ENCODE data around the gene MINDY2.
"Not testable (repeated sequence)": the region's sequence is repeated elsewhere in the genome, so short reads cannot be mapped to it uniquely, and the experiment has no call there.

MINDY2 gene

GRCh38 chr15:58788056-58788710, 17.1 kb downstream of the MINDY2 start:
- no peaks in the 10 kb centered on the region for H3K4me1 ChIP-seq
- no peak for TF ChIP-seq CTCF (IDR thresholded peaks at IDR 0.05; ENCODE audit: low read depth, low read length)
- no peaks in the 10 kb centered on the region; the same call in 1 of the 2 replicates for H3K36me3 ChIP-seq
- no peak for DNase-seq
- no peak overlapping the region for H3K4me3 ChIP-seq (ENCODE audit: low read depth, low read length)
- no peaks in the 10 kb centered on the region for H3K9me3 ChIP-seq
- H3K27me3 ChIP-seq: no peaks in the 10 kb centered on the region

GRCh38 chr15:58793862-58794261, 22.8 kb downstream of the MINDY2 start:
- no peaks in the 10 kb centered on the region for H3K27me3 ChIP-seq
- no peak overlapping the region for H3K4me3 ChIP-seq (ENCODE audit: low read depth, low read length)
- H3K36me3 ChIP-seq: no peaks in the 10 kb centered on the region; the same call in 1 of the 2 replicates
- H3K4me1 ChIP-seq: no peaks in the 10 kb centered on the region; the same call in 1 of the 2 replicates
- no peaks in the 10 kb centered on the region for H3K9me3 ChIP-seq
- DNase-seq: no peak
- TF ChIP-seq CTCF (IDR thresholded peaks at IDR 0.05; ENCODE audit: low read depth, low read length): no peak

DNA sequence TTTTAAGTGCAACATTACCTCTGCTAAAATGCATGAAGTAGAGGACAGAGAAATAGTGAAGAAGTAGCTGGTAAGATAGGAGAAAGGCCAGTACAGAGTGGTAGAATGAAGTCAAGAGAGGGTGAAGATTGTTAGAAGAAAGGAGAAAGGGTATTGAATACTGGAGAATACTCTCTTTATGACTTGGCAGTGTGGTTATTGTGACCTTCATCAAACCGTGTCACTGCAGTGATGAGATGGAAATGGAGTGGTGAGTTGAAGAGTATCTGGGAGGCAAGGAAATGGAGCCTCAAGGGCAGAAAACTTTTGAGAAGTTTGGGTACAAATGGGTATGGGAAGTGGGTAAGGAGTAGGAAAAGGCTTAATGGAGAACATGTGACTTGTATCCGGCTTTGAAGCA, 24.7 kb downstream of the MINDY2 start:
- no peak for DNase-seq
- Histone ChIP-seq H3K4me1 (no peaks in the 10 kb centered on the region; the same call in 1 of the 2 replicates), H3K27me3 (no peaks in the 10 kb centered on the region), H3K4me3 (ENCODE audit: low read depth, low read length) (no peak overlapping the region), H3K36me3 (no peaks in the 10 kb centered on the region), H3K9me3 (no peaks in the 10 kb centered on the region)
- no peak for TF ChIP-seq CTCF (IDR thresholded peaks at IDR 0.05; ENCODE audit: low read depth, low read length)

GRCh38 chr15:58797505-58797904, 26.4 kb downstream of the MINDY2 start:
- no peaks in the 10 kb centered on the region for H3K9me3 ChIP-seq
- H3K36me3 ChIP-seq: no peaks in the 10 kb centered on the region
- H3K27me3 ChIP-seq: no peaks in the 10 kb centered on the region
- TF ChIP-seq CTCF (IDR thresholded peaks at IDR 0.05; ENCODE audit: low read depth, low read length): no peak
- no peak overlapping the region for H3K4me3 ChIP-seq (ENCODE audit: low read depth, low read length)
- H3K4me1 ChIP-seq: no peaks in the 10 kb centered on the region; the same call in 1 of the 2 replicates
- no peak for DNase-seq

DNA sequence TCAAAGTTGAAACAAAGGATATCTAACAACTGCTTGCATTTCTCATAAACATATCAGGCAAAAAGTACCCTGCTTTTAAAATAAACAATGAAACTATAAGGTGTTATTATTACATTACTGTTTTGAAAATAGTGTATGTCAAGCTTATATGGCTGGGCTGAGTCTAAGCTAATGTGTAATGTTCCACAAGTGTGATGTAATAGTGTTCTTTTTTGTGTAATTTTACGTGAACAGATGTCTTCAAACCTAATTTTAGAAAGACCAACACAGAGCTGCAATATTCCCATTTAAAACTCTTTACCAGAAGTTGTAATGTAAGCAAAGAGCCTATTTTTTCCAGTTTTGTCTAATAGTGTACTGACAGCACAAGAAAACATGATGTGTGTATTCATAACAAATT, 34.0 kb downstream of the MINDY2 start:
- no peak for DNase-seq
- Histone ChIP-seq H3K9me3 (no peaks in the 10 kb centered on the region), H3K4me1 (no peaks in the 10 kb centered on the region), H3K27me3 (no peaks in the 10 kb centered on the region), H3K36me3 (no peaks in the 10 kb centered on the region; the same call in 1 of the 2 replicates), H3K4me3 (ENCODE audit: low read depth, low read length) (no peak overlapping the region)
- no peak for TF ChIP-seq CTCF (IDR thresholded peaks at IDR 0.05; ENCODE audit: low read depth, low read length)

DNA sequence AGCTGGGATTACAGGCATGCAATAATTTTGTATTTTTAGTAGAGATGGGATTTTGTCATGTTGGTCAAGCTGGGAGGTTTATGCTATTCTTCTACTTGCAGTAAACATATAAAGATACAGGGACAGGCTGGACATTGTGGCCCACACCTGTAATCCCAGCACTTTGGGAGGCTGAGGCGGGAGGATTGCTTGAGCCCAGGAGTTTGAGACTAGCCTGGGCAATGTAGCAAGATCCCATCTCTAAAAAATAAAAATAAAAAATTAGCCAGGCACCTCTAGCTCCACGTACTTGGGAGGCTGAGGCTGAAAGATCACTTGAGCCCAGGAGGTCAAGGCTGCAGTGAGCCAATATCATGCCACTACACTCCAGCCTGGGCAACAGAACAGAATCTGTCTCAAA, 52.2 kb downstream of the MINDY2 start:
- not testable (repeated sequence) for DNase-seq; H3K4me3 ChIP-seq (ENCODE audit: low read depth, low read length); H3K4me1 ChIP-seq; H3K36me3 ChIP-seq; H3K27me3 ChIP-seq; H3K9me3 ChIP-seq
